NCI-H2227 (cell line): ENCODE data around the gene AGBL1.
"Not testable (repeated sequence)": the region's sequence is repeated elsewhere in the genome, so short reads cannot be mapped to it uniquely, and the experiment has no call there.

Experiments
- DNase-seq: peaks from one replicate; lab custom pipeline; 2025; ENCODE audit not compliant: unreplicated experiment; lab: John Stamatoyannopoulos, UW

Gene AGBL1

DNA sequence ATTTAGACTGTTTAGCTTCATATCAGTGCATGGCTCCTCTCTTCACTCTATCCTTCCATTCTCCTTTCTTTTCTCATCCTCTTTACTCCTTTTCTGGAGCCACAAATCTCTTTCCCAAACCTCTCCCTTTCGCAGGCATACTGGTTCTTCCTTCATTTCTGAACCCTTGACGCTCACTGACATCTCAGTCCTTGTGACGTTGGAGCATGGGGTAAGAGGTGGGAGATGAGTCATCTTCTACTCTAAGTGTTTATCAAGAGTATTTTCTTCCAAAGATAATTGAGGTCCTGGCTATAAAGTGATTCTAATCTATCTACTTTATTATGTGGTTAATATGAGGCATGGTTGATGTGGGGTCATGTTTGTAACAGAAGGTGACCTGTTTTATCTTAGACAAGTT, 414.2 kb downstream of the AGBL1 start:
- no peak for DNase-seq

- DNase-seq = no peak
Measured at GRCh38 chr15:86494475-86494874, 414.8 kb downstream of the AGBL1 start.

DNA sequence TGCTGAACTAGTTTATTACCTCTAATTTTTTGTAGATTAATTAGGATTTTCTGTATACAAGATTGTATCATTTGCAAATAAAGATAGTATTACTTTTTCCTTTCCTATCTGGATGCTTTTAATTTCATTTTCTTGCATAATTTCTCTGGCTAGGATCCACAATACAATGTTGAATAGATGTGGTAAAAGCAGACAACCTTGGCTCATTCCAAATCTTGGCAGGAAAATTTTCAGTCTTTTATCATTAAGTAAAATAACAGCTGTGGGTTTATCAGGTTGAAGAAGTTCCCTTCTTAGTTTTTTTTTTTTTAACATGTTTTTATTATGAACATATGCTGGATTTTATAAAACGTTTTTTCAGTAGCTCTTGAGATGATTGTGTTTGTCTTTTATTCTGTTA, 422.6 kb downstream of the AGBL1 start:
- no peak for DNase-seq

DNA sequence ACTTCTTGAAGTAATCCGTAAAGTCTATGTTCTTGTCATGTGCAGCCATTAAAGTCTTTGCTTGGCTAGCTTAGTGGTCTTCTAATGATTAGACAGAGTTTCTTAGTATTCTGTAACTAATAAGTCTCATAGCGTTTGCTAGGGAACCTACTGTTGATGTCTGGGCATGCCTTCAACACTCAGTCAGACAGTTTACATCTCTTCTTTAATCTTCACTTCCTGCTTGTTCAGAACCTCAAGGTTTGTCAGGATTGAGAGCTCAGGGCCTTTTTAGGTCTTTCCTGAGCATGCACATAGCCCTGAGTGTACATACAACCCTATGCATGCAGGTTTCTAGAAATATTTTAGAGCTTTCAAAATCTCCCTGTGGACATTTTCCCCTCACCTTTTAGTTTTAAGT, 426.3 kb downstream of the AGBL1 start:
- no peak for DNase-seq

DNA sequence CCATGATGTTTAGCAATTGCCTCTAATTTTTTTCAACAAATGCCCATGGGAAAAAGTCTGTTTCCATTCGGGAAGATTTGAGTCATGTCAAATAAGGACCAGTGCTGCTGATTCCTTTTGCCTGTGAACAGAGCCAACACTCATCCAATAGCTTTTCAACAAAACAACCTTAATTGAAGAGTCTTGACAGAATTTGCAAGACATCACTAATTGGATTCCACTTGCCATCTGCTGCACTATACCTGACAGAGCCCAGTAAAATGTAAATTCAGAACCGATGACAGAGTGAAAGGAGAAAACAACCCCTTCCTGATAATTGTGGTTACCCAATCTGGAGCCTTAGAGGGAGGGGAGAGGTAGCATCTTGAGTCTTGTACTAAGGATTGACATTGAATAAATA, 426.7 kb downstream of the AGBL1 start:
- DNase-seq = no peak

DNA sequence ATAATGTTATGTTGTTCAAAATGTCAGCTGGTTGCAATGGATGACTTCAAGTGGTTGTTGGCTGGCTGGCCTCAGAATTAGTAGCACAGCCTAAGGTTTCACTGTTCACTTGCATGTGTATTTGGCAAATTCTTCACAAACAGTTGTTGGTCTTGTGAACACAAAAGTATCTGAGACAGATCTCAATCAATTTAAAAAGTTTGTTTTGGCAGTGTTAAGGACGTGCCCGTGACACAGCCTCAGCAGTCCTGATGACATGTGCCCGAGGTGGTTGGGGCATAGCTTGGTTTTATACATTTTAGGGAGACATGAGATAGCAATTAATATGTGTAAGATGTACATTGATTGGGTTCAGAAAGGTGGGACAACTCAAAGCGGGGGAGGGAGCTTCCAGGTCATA, 436.0 kb downstream of the AGBL1 start:
- DNase-seq = no peak

DNA sequence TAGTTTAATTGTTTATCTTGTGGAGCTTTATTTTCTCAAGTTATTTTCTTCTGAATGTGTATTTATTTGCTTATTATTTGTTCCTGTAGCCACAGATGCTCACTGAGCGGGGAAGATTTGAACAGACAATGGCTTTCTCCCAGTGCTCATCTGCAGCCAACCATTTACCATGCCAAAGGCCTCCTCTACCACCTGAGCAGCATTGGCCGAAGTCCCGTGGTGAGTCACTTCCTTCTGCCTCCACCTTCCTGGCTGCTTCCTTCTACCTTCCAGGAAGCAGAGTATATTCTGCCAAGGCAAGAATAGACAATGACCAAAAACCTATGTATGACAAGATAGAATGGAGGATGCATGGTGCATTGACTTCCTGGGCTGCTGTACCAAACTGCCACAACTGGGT, 443.1 kb downstream of the AGBL1 start:
- no peak for DNase-seq

DNA sequence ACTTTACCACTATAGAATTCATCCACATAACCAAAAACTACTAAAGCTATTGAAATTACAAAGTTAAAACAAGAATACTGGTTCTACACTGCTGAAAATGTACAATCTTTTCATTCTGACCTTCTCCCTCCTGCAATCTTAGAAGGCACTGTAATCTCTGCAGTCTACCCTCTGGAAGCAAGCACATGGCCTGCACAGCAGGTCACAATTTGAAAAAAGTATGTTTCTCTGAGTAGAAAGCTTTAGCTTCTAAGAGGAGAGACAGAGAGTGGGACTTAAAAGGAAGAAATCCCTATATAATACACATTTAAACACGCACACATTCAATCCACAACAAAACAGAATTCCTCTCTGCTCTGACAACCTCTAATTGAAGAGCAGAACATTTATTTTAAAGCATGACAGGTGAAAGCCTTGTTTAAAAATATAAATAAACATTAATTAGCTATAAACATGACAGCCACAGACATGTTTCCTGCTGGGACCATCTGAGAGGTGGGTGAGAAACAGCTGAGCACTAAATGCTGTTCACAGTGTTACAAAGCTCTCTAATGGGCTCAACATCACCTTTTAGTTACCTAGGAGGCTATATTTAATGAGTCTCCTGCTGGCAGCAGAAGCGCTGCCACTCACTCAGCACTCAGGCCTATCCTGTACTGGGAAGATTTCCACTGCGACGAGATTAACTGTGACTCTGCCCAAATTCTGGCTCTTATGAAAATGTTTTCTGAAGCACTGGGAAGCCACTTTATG, 447.4 kb downstream of the AGBL1 start:
- no peak for DNase-seq

DNA sequence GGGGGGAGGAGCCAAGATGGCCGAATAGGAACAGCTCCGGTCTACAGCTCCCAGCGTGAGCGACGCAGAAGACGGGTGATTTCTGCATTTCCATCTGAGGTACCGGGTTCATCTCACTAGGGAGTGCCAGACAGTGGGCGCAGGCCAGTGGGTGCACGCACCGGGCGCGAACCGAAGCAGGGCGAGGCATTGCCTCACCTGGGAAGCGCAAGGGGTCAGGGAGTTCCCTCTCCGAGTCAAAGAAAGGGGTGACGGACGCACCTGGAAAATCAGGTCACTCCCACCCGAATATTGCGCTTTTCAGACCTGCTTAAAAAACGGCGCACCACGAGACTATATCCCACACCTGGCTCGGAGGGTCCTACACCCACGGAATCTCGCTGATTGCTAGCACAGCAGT, 448.4 kb downstream of the AGBL1 start:
- not testable (repeated sequence) for DNase-seq

- DNase-seq = no peak
Measured at GRCh38 chr15:86538141-86538540, 458.5 kb downstream of the AGBL1 start.

DNA sequence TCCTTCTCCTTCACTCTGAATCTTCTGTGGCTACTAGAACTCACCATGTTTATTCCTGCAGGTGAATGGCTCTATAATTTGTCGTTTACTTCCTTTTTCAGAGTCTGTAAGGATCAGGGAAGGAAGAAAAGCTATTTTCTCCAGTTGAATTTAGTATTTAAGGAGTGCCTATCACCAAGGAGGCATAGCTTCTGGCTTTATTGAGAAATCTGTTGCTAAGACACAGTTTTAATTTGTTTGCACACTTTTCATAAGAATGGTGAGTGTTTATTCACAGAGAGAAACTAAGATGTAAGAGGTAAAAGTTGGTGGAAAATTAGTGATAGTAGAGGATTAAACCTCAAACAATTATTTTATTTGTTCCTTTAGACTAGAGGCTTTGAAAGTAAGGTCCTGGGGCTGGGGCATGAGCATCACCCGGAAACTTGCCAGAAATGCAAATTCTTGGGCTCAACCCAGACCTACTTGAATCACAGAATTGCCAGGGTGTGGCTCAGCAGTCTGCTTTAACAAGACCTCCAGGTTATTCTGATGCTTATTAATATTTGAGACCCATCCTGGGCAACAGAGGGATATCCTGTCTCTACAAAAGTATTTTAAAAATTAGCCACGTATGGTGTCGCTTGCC, 461.3 kb downstream of the AGBL1 start:
- no peak for DNase-seq

GRCh38 chr15:86541540-86541939, 461.9 kb downstream of the AGBL1 start:
- no peak for DNase-seq

GRCh38 chr15:86550075-86550474, 470.4 kb downstream of the AGBL1 start:
- DNase-seq = no peak

GRCh38 chr15:86553108-86553507, 473.4 kb downstream of the AGBL1 start:
- DNase-seq = no peak

DNA sequence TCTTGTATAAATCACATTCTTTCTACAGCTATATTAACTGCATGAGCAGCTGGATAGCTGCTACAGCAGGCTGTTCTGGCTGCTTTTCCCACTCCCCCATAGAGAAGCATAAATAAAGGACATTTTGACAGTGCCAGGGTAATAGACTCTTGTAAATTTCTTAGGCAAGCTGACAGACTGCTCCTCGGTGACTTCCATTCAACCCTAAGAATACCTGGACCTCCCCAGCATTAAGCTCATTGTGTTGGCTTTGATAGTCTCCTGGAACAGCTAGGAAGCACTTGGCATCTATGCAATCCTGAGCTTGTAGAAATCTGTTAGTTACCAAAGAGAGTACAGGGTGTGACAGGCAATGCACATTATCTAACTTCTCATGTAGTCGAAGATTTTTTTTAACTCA, 475.4 kb downstream of the AGBL1 start:
- no peak for DNase-seq

- no peak for DNase-seq
Measured at GRCh38 chr15:86555939-86556338, 476.3 kb downstream of the AGBL1 start.

DNA sequence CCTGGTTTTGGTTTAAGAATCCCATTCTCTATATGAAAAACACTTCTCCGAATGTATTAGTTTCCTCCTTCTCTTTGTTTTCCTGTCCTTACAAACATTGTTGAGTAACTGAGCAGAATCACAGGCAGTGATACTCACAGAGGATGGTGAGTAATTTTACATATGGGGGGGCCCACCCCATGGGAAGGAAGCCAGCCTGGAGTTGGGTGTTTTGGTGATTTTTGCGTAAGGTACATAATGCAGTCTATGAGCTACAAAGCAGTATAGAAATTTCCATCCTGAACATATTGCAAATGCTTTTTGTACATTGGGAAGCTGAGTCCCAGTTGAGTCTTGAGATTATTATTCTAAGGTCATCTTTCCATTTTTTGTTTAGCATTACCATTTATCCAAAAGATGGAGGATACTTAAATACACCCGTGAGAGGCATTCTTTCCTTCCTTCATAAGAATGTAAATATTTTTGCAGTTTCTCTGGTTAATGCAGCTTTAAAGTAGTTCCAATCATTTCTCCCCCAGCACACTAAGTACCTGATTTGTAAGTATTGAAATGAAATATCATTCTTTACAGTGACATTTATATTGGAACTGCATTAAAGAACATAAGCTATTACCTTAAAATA, 476.8 kb downstream of the AGBL1 start:
- no peak for DNase-seq

- DNase-seq = no peak
Measured at GRCh38 chr15:86557018-86557550, 477.4 kb downstream of the AGBL1 start.

DNA sequence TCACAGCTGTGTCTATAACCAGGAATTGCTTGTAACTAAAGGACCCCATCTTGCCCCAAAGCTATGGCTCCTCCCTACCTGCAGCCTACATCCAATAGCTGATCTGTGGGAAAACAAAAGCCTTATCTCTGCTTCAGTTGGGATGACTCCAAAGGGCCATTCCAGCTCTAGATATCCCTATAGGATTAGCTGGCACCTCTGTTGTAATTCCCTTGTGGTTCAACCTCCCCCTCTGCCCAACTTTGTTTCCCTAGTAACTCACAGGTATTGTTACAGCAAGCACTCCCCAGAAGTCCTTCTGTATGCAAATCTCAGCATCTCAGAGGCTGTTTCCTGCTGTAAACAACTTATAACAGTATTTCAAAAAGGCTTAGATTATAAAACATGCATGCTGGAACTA, 478.6 kb downstream of the AGBL1 start:
- DNase-seq = no peak

- DNase-seq = no peak
Measured at GRCh38 chr15:86558686-86559085, 479.0 kb downstream of the AGBL1 start.

GRCh38 chr15:86568378-86568777, 488.7 kb downstream of the AGBL1 start:
- DNase-seq = no peak

DNA sequence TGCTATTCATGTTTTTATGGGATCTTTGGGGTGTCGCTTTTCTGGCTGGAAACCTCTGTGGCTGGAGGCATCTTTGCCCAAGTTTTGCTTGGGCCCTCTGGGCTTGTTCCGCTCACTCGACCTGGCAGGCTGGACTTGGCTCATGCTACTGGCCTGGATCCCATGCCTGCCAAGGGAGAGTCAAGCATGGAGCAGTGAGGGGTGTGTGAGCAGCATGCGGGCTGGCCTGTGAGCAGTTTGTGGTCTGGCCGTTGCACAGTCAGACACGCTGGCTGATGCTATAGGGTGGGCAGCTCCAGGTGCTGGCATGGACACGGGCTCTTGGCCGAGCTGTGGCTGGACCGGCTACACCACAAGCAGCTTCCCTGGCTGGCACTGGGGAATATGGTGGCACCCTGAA, 491.1 kb downstream of the AGBL1 start:
- DNase-seq = no peak
